Gastroesophageal sphincter (tissue), 4 donors: ENCODE measurements around the gene ARHGAP6. TPM values are rescaled to one million over a fixed set of nuclear protein-coding genes. Genes with fewer than 3 reads are reported as not detected.

Experiments
- ATAC-seq: fragments of 150-250 bp; one replicate; pipeline ENCODE4 v1.9.1; 2016; ENCODE audit warnings: mild to moderate bottlenecking, moderate library complexity
- H3K27ac ChIP-seq, 4 donors: fragments of 200-600 bp; sonication (generic) in 3 of 4; 1 replicate in 3 of 4; 2 replicates in 1 of 4; pipeline ENCODE4 v1.5.1; 2016 to 2019
- H3K27me3 ChIP-seq: fragments of 200-600 bp; sonication (generic); one replicate; pipeline ENCODE4 v1.5.1; 2019
- H3K36me3 ChIP-seq, 2 donors: fragments of 200-600 bp; sonication (generic); one replicate each; pipeline ENCODE4 v1.5.1; 2019; ENCODE audit warnings: control low read depth in 1 of 2
- H3K4me1 ChIP-seq, 3 donors: fragments of 200-600 bp; sonication (generic); 1 replicate in 2 of 3; 2 replicates in 1 of 3; pipeline ENCODE4 v1.5.1; 2016 to 2019; ENCODE audit warnings: control low read depth in 2 of 3
- H3K4me3 ChIP-seq, 2 donors: fragments of 200-600 bp; sonication (generic); one replicate each; pipeline ENCODE4 v1.5.1; 2019; ENCODE audit warnings: mild to moderate bottlenecking in 1 of 2, moderate library complexity in 1 of 2
- H3K9me3 ChIP-seq, 3 donors: fragments of 200-600 bp; sonication (generic); one replicate each; pipeline ENCODE4 v1.5.1; 2017 to 2019; ENCODE audit warnings: control low read depth in 2 of 3
- EP300 ChIP-seq: sonication (generic); formaldehyde crosslinking; IDR thresholded peaks from one replicate; pipeline ENCODE4 v1.6.1; 2017; ENCODE audit warnings: antibody characterized with exemption, mild to moderate bottlenecking
- POLR2A ChIP-seq, 2 donors: fragments of 450-650 bp; IDR thresholded peaks; one replicate each; pipeline ENCODE4 v1.6.1; 2017; ENCODE audit warnings: antibody characterized with exemption in 2 of 2, mild to moderate bottlenecking in 2 of 2, moderate library complexity in 1 of 2
- POLR2AphosphoS5 ChIP-seq: sonication (generic); formaldehyde crosslinking; IDR thresholded peaks from one replicate; pipeline ENCODE4 v1.6.1; 2017; ENCODE audit warnings: antibody characterized with exemption
- whole genome bisulfite sequencing, 2 donors: methylation state at CpG; one replicate each; pipeline ENCODE4 v1.1.5; 2018; ENCODE audit warnings: low coverage in 1 of 2; 5-methylcytosine and 5-hydroxymethylcytosine counted together
- total RNA-seq, 4 donors: library from RNA; depleted of rRNA; stranded (reverse); fragments of >200 nt; gene quantifications; one replicate each; pipeline ENCODE4 v1.1.0, GENCODE V29; 2016
- TF ChIP-seq, protein P1 (sequence below), 4 experiments: fragments of 200-600 bp in 2 of 4; fragments of 450-650 bp in 2 of 4; sonication (generic) in 1 of 4; IDR thresholded peaks; one replicate each; pipeline ENCODE4 v1.5.1; 2017 to 2019; ENCODE audit warnings: antibody characterized with exemption in 4 of 4, mild to moderate bottlenecking in 2 of 4, moderate library complexity in 2 of 4

The ARHGAP6 gene
- total RNA-seq, 4 donors from 2014 or later: 25.2 to 35.1 (median 31.8) TPM

DNA sequence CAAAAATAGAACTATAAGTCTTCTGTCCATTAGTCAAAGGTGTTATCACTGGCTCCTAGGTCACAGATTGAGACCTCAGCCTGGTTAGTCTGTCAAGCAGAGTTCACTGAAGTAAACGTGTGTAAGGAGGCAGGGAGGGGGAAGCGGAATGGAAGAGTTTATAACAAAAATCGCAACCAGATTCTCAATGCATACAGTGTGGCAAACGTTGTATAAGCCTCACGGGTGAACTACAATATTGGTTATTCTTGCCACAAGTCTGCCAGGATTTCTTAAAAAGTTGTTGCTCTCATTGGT, 257.7 kb downstream of the ARHGAP6 start:
- Histone ChIP-seq H3K27me3 (no peaks in the 10 kb centered on the region), H3K4me1 (peaks cover 0 to 17% (median 0%) of the 10 kb centered on the region in 3 donors), H3K4me3 (no peak overlapping the region), H3K9me3 (no peaks in the 10 kb centered on the region), H3K27ac (no peak overlapping the region), H3K36me3 (no peaks in the 10 kb centered on the region)
- no peak for ATAC-seq
- WGBS, 2 donors: 43 to 54% methylated on average over 2 to 5 of the region's 5 CpGs
- TF ChIP-seq, protein P1, sequence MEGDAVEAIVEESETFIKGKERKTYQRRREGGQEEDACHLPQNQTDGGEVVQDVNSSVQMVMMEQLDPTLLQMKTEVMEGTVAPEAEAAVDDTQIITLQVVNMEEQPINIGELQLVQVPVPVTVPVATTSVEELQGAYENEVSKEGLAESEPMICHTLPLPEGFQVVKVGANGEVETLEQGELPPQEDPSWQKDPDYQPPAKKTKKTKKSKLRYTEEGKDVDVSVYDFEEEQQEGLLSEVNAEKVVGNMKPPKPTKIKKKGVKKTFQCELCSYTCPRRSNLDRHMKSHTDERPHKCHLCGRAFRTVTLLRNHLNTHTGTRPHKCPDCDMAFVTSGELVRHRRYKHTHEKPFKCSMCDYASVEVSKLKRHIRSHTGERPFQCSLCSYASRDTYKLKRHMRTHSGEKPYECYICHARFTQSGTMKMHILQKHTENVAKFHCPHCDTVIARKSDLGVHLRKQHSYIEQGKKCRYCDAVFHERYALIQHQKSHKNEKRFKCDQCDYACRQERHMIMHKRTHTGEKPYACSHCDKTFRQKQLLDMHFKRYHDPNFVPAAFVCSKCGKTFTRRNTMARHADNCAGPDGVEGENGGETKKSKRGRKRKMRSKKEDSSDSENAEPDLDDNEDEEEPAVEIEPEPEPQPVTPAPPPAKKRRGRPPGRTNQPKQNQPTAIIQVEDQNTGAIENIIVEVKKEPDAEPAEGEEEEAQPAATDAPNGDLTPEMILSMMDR (IDR thresholded peaks at IDR 0.05): no peak
- TF ChIP-seq POLR2A (IDR thresholded peaks at IDR 0.05) (no peak), POLR2AphosphoS5 (no peak), EP300 (no peak)

DNA sequence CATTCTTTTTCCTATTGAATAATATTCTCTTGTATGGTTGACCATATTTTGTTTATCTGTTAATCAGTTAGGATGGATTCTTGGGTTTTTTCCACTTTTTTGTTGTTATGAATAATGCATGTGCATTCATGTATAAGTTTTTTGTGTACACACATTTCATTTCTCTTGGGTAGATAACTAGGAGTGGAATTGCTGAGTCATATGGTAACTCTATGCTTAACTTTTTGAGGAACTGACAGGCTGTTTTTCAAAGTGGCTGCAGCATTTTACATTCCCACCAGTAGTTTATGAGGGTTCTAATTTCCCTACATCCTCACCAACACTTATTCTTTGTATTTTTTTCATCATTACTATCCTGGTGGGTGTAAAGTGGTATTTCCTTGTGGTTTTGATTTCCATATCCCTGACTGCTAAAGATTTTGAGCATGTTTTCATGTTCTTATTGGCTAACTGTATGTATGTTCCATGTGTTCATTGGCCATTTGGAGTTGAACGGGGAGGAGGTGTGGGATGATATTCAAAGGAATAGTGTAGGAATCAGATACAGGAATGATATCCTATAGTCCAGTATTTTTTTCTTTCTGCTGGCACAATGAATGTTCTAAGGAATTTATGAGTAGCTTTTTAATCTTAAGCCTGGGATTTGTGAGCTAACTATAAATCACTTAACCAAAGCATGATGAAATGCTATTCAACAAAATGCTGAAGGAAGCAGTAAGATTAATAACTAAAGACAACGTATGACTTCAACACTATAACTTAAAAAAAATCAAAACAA, 258.2 kb downstream of the ARHGAP6 start:
- no peaks in the 10 kb centered on the region for H3K36me3 ChIP-seq
- H3K27ac ChIP-seq: no peak overlapping the region
- H3K4me1 ChIP-seq: peaks cover 0 to 14% (median 0%) of the 10 kb centered on the region in 3 donors
- H3K4me3 ChIP-seq: no peak overlapping the region
- no peaks in the 10 kb centered on the region for H3K9me3 ChIP-seq
- TF ChIP-seq POLR2A (IDR thresholded peaks at IDR 0.05) (no peak), EP300 (no peak), POLR2AphosphoS5 (no peak)
- TF ChIP-seq, protein P1 (IDR thresholded peaks at IDR 0.05): no peak
- 56 to 83% methylated on average over 1 to 2 of the region's 2 CpGs for WGBS, 2 donors
- H3K27me3 ChIP-seq: no peaks in the 10 kb centered on the region
- ATAC-seq: no peak

DNA sequence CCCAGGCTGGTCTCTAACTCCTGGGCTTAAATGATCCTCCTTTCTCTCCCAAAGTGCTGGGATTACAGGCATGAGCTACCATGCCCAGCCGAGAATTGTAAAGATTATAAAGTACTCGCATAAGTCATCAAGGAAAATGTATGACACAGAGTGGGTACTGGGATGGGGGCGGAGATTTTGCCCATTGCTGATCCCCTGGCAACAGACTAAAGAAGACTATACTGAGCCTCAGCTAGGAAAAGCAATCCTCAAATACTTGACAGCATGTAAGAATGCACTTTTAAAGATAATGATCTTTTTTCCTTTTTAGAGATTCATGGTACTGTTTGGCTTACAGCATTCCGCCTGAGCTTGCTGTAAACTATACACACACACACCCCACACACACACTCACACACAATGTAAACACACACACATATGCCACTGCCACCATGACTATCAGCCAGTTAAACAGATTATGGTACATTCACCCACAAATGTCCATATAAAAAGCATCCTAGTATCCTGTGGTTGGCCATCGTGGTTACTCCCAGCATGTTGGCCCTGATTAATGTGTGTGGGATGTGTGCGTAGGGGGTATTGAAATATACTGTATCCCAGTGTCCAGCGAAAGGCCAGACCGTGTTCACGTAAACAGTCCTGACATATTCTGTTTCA, 259.5 kb downstream of the ARHGAP6 start:
- Histone ChIP-seq H3K36me3 (no peaks in the 10 kb centered on the region), H3K4me1 (peaks cover 0 to 14% (median 0%) of the 10 kb centered on the region in 3 donors), H3K27ac (no peak overlapping the region), H3K27me3 (no peaks in the 10 kb centered on the region), H3K4me3 (no peak overlapping the region), H3K9me3 (no peaks in the 10 kb centered on the region)
- TF ChIP-seq POLR2A (IDR thresholded peaks at IDR 0.05): no peak
- 46 to 76% methylated on average over 7 to 9 of the region's 9 CpGs for WGBS, 2 donors
- ATAC-seq: no peak

DNA sequence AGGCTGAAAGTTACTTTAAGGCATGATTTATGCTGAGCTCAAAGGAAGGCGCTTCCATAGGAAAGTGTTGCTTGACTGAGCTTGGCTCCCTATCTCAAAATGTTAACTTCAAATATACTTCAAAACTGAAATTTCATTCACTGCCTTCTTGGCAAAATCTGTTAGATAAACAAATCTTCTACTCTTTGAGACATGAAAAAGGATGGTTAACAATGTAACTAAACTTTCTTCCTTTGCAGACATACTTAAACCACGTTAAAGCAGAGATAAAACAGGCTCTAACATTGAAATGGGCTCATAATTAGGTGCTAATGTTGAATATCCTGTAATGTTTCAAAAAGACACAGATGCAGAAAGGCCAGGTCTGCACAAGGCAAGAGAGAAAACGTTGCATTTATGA, 262.1 kb downstream of the ARHGAP6 start:
- TF ChIP-seq, protein P1 (IDR thresholded peaks at IDR 0.05): no peak
- TF ChIP-seq EP300 (no peak), POLR2A (IDR thresholded peaks at IDR 0.05) (no peak), POLR2AphosphoS5 (no peak)
- Histone ChIP-seq H3K4me1 (peaks cover 0 to 27% (median 0%) of the 10 kb centered on the region in 3 donors), H3K4me3 (no peak overlapping the region), H3K9me3 (no peaks in the 10 kb centered on the region), H3K36me3 (no peaks in the 10 kb centered on the region), H3K27ac (no peak overlapping the region), H3K27me3 (no peaks in the 10 kb centered on the region)
- 39 to 54% methylated on average over 3 of the region's 3 CpGs for WGBS, 2 donors
- no peak for ATAC-seq

DNA sequence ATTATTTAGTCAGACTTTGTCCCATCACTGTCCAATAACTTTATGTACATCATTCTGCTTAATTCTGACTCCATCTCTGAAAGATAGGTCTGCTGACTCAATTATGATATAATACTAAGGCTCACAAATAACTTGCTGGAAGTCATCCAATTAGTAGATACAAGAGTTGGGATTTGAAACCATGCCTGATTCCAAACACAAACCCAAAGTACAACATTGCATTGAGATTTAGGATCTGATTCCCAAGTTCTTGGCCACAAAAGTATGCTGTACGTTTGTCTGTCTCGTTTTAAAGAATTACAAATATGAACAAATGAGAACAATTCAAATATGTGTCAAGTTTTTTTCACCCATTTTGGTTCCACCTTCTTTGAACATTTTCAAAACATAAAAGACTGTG, 263.8 kb downstream of the ARHGAP6 start:
- Histone ChIP-seq H3K9me3 (no peaks in the 10 kb centered on the region), H3K27ac (no peak overlapping the region), H3K36me3 (no peaks in the 10 kb centered on the region), H3K27me3 (no peaks in the 10 kb centered on the region), H3K4me1 (peaks cover 0 to 30% (median 0%) of the 10 kb centered on the region in 3 donors), H3K4me3 (no peak overlapping the region)
- ATAC-seq: no peak
- TF ChIP-seq EP300 (no peak), POLR2AphosphoS5 (no peak)
- TF ChIP-seq, protein P1 (IDR thresholded peaks at IDR 0.05): no peak
- WGBS, 2 donors: 27 to 37% methylated on average over 2 of the region's 2 CpGs
